Right renal cortex interstitium (tissue), 3 donors: ENCODE data around the gene ALKBH7. TPM values are rescaled to one million over a fixed set of nuclear protein-coding genes. Genes with fewer than 3 reads are reported as not detected.

Source experiments
- DNase-seq, 3 donors: peaks; one replicate each; pipeline ENCODE4 v3.0.0-alpha.2; 2013; ENCODE audit warnings: low read depth in 3 of 3, low spot score in 2 of 3
- polyA plus RNA-seq, 3 donors: library from polyadenylated mRNA; unstranded; fragments of 120-200 nt; gene quantifications; one replicate each; pipeline ENCODE4 v1.2.1, GENCODE V29; 2013; ENCODE audit not compliant: insufficient read length in 3 of 3

ALKBH7 gene
- polyA plus RNA-seq, 3 donors: 34.5 to 44.6 (median 37.5) TPM

GRCh38 chr19:6421075-6422014 is 48.8 kb downstream of the ALKBH7 start:
- no peak for DNase-seq

GRCh38 chr19:6423499-6424194 is 51.1 kb downstream of the ALKBH7 start:
- DNase-seq: no peak

GRCh38 chr19:6424195-6424938 is 51.8 kb downstream of the ALKBH7 start, which contains the start of gene KHSRP:
TSS of gene KHSRP (minus strand) at chr19:6424811. CDS start at chr19:6424701, 110 bp downstream.
- DNase-seq: no peak

Other genes with a start within 250 kb of the ALKBH7 start
- gene ACSBG2, start 237.1 kb upstream of the ALKBH7 start, polyA plus RNA-seq: 1 to 10 TPM in 1 of 3 donors, under 1 TPM in 2; 0.74 to 1.3 (median 0.78) TPM
- gene MLLT1, start 92.8 kb upstream of the ALKBH7 start, polyA plus RNA-seq: 10 to 100 TPM; 67.2 to 76.0 (median 72.6) TPM
- gene ACER1, start 39.2 kb upstream of the ALKBH7 start, polyA plus RNA-seq: under 1 TPM in 2 of 3 donors, not detected in 1; 0.08 to 0.11 TPM
- 10 to 100 TPM; 45.1 to 56.0 (median 55.8) TPM for gene CLPP, start 11.3 kb upstream of the ALKBH7 start, polyA plus RNA-seq
- gene PSPN, start 3.1 kb downstream of the ALKBH7 start, polyA plus RNA-seq: 1 to 10 TPM; 2.0 to 2.6 (median 2.1) TPM
- gene GTF2F1, start 20.4 kb downstream of the ALKBH7 start, polyA plus RNA-seq: 10 to 100 TPM; 75.2 to 92.3 (median 79.6) TPM
- gene KHSRP, start 52.0 kb downstream of the ALKBH7 start, polyA plus RNA-seq: 100 to 1,000 TPM; 231 to 268 (median 243) TPM
- under 1 TPM; 0.25 to 0.44 (median 0.26) TPM for gene SLC25A41, start 61.0 kb downstream of the ALKBH7 start, polyA plus RNA-seq
- 10 to 100 TPM; 66.1 to 76.8 (median 66.4) TPM for gene SLC25A23, start 87.0 kb downstream of the ALKBH7 start, polyA plus RNA-seq
- gene CRB3, start 91.5 kb downstream of the ALKBH7 start, polyA plus RNA-seq: 10 to 100 TPM; 22.0 to 27.5 (median 25.1) TPM
- gene DENND1C, start 109.0 kb downstream of the ALKBH7 start, polyA plus RNA-seq: 10 to 100 TPM; 38.3 to 45.2 (median 39.1) TPM
- 10 to 100 TPM; 24.5 to 39.8 (median 27.8) TPM for gene TUBB4A, start 129.5 kb downstream of the ALKBH7 start, polyA plus RNA-seq
- under 1 TPM in 2 of 3 donors, not detected in 1; 0.14 to 0.33 TPM for gene TNFSF9, start 158.2 kb downstream of the ALKBH7 start, polyA plus RNA-seq
- not detected for gene CD70, start 218.4 kb downstream of the ALKBH7 start, polyA plus RNA-seq